Stimulated activated CD8-positive, alpha-beta memory T cell treated with anti-CD3 and anti-CD28 coated beads, Interleukin-4, amount 100 ng/mL, for 4 hours (primary cell): ENCODE results near the gene LAGE3.
A peak's percentile ranks its signal among the peaks of the same experiment; 100 is the strongest.

ENCODE experiments used
- DNase-seq, 2 donors: peaks; one replicate each; pipeline ENCODE4 v3.0.0-alpha.2; 2020; ENCODE audit warnings: low read depth in 2 of 2, low spot score in 1 of 2

The LAGE3 gene

GRCh38 chrX:154478728-154479622, at the start of gene LAGE3:
TSS of gene LAGE3 (minus strand) at chrX:154479281. CDS start at chrX:154478915, 366 bp downstream.
- DNase-seq: peak; percentile 83 to 86

- no peak for DNase-seq
These were observed 48.0 kb upstream of the LAGE3 start for GRCh38 chrX:154526901-154527675.

GRCh38 chrX:154525606-154526490, 46.8 kb upstream of the LAGE3 start:
- no peak for DNase-seq

- no peak for DNase-seq
These were observed 40.3 kb upstream of the LAGE3 start for GRCh38 chrX:154519389-154519788.

GRCh38 chrX:154517101-154517781, 38.2 kb upstream of the LAGE3 start:
- DNase-seq: no peak

GRCh38 chrX:154516656-154517100, 37.6 kb upstream of the LAGE3 start:
- no peak for DNase-seq

- DNase-seq: peak; percentile 78 to 84
These were observed 37.0 kb upstream of the LAGE3 start, which contains the start of gene FAM3A for GRCh38 chrX:154515966-154516655. TSS of gene FAM3A (minus strand) at chrX:154516232. CDS start at chrX:154515772, 460 bp downstream.

- DNase-seq: no peak
These were observed 36.2 kb upstream of the LAGE3 start for GRCh38 chrX:154515090-154515965.

GRCh38 chrX:154513716-154514115, 34.6 kb upstream of the LAGE3 start:
- DNase-seq: no peak

GRCh38 chrX:154512879-154513553, 33.9 kb upstream of the LAGE3 start:
- no peak for DNase-seq

- DNase-seq: no peak
These were observed 32.7 kb upstream of the LAGE3 start for GRCh38 chrX:154511761-154512160.

- no peak for DNase-seq
These were observed 30.4 kb upstream of the LAGE3 start for GRCh38 chrX:154509455-154509854.

- no peak for DNase-seq
These were observed 29.3 kb upstream of the LAGE3 start for GRCh38 chrX:154508384-154508745.

- DNase-seq: no peak
These were observed 28.7 kb upstream of the LAGE3 start for GRCh38 chrX:154507673-154508383.

GRCh38 chrX:154506483-154507332, 27.6 kb upstream of the LAGE3 start:
- no peak for DNase-seq

- DNase-seq: no peak
These were observed 26.7 kb upstream of the LAGE3 start for GRCh38 chrX:154505734-154506133.

GRCh38 chrX:154502989-154503388, 23.9 kb upstream of the LAGE3 start:
- DNase-seq: no peak
